WTC11 (cell line): ENCODE results near the gene TMUB2. TPM values are rescaled to one million over a fixed set of nuclear protein-coding genes. Genes with fewer than 3 reads are reported as not detected.

Experiments used
- ATAC-seq: fragments of 200-7000 bp; cut with Tn5 transposase; 2 replicates; pipeline ENCODE4 v1.10.0; 2021; ENCODE audit warnings: mild to moderate bottlenecking, moderate library complexity
- CTCF ChIA-PET: fragments of 300-600 bp; sonication (Branson Sonifier 250); formaldehyde crosslinking; loops from one replicate; lab custom pipeline; 2021; ENCODE audit warnings: antibody characterized with exemption; lab: Charles Lee
- POLR2A ChIA-PET: fragments of 350-600 bp; sonication (Branson Sonifier 250); formaldehyde crosslinking; loops from one replicate; lab custom pipeline; 2021; ENCODE audit warnings: antibody characterized with exemption; lab: Charles Lee
- DNase-seq: peaks from one replicate; pipeline ENCODE4 v3.0.0; 2021; ENCODE audit warnings: low spot score
- H3K27ac Mint-ChIP-seq: 2 replicates; pipeline ENCODE4 v1.8.0; 2021; ENCODE audit warnings: mixed read lengths
- H3K27me3 Mint-ChIP-seq: 2 replicates; pipeline ENCODE4 v1.8.0; 2021; ENCODE audit warnings: low read depth, mild to moderate bottlenecking, moderate library complexity, mixed read lengths
- H3K36me3 Mint-ChIP-seq: 2 replicates; pipeline ENCODE4 v1.8.0; 2021; ENCODE audit warnings: mixed read lengths
- H3K4me1 Mint-ChIP-seq: 2 replicates; pipeline ENCODE4 v1.8.0; 2022; ENCODE audit warnings: mixed read lengths
- H3K4me3 Mint-ChIP-seq: 2 replicates; pipeline ENCODE4 v1.8.0; 2021; ENCODE audit warnings: mild to moderate bottlenecking, moderate library complexity, mixed read lengths
- H3K9me3 Mint-ChIP-seq: 2 replicates; pipeline ENCODE4 v1.8.0; 2021; ENCODE audit warnings: mixed read lengths
- ATF1 ChIP-seq: sonication (generic); formaldehyde crosslinking; IDR thresholded peaks from 2 replicates; pipeline ENCODE4 v1.8.1; 2023; ENCODE audit warnings: mild to moderate bottlenecking, moderate library complexity, missing genetic modification reagents
- ESRRA ChIP-seq: sonication (generic); formaldehyde crosslinking; IDR thresholded peaks from 2 replicates; pipeline ENCODE4 v1.8.1; 2022; ENCODE audit warnings: mild to moderate bottlenecking, missing genetic modification reagents, borderline replicate concordance
- GABPB1 ChIP-seq: sonication (generic); formaldehyde crosslinking; IDR thresholded peaks from 2 replicates; pipeline ENCODE4 v1.8.1; 2023; ENCODE audit warnings: mild to moderate bottlenecking, missing genetic modification reagents
- KAT7 ChIP-seq: sonication (generic); formaldehyde crosslinking; IDR thresholded peaks from 2 replicates; pipeline ENCODE4 v1.8.1; 2023; ENCODE audit warnings: missing genetic modification reagents, mild to moderate bottlenecking, borderline replicate concordance
- RELA ChIP-seq: sonication (generic); formaldehyde crosslinking; IDR thresholded peaks from 2 replicates; pipeline ENCODE4 v1.8.1; 2022; ENCODE audit warnings: missing genetic modification reagents, mild to moderate bottlenecking, borderline replicate concordance
- SOX15 ChIP-seq: fragments of 250-450 bp; sonication (Bioruptor Pico); IDR thresholded peaks from 2 replicates; pipeline ENCODE4 v1.9.0; 2021; ENCODE audit warnings: mild to moderate bottlenecking
- TEAD1 ChIP-seq: sonication (generic); formaldehyde crosslinking; IDR thresholded peaks from 2 replicates; pipeline ENCODE4 v1.8.0; 2022; ENCODE audit warnings: mild to moderate bottlenecking, missing genetic modification reagents
- ZNF317 ChIP-seq: sonication (generic); formaldehyde crosslinking; IDR thresholded peaks from 2 replicates; pipeline ENCODE4 v1.8.1; 2023; ENCODE audit warnings: low read depth, mild to moderate bottlenecking, moderate library complexity, missing genetic modification reagents, borderline replicate concordance
- ZNF671 ChIP-seq: fragments of 250-450 bp; sonication (Bioruptor Pico); IDR thresholded peaks from 2 replicates; pipeline ENCODE4 v1.8.0; 2021; ENCODE audit warnings: mild to moderate bottlenecking
- total RNA-seq: library from RNA; stranded (reverse); gene quantifications from 3 replicates; pipeline ENCODE4 v1.2.3, GENCODE V29; 2021
- TF ChIP-seq, protein P1 (sequence below): sonication (generic); formaldehyde crosslinking; IDR thresholded peaks from 2 replicates; pipeline ENCODE4 v1.8.1; 2023; ENCODE audit warnings: mild to moderate bottlenecking, missing genetic modification reagents, borderline replicate concordance
- TF ChIP-seq, protein P2 (sequence below): sonication (generic); formaldehyde crosslinking; IDR thresholded peaks from 2 replicates; pipeline ENCODE4 v1.8.1; 2022; ENCODE audit warnings: mild to moderate bottlenecking, missing genetic modification reagents, moderate library complexity, borderline replicate concordance
- TF ChIP-seq, protein P3 (sequence below): sonication (generic); formaldehyde crosslinking; IDR thresholded peaks from 2 replicates; pipeline ENCODE4 v1.8.0; 2022; ENCODE audit warnings: mild to moderate bottlenecking, missing genetic modification reagents
- TF ChIP-seq, protein P4 (sequence below): fragments of 250-450 bp; sonication (Bioruptor Pico); conservative IDR thresholded peaks from 2 replicates; pipeline ENCODE4 v1.9.0; 2021; ENCODE audit warnings: mild to moderate bottlenecking
- TF ChIP-seq, protein P5 (sequence below): sonication (generic); formaldehyde crosslinking; IDR thresholded peaks from 2 replicates; pipeline ENCODE4 v1.8.0; 2022; ENCODE audit warnings: mild to moderate bottlenecking, missing genetic modification reagents
- TF ChIP-seq, protein P6 (sequence below): sonication (generic); formaldehyde crosslinking; IDR thresholded peaks from 2 replicates; pipeline ENCODE4 v1.8.1; 2022; ENCODE audit warnings: missing genetic modification reagents, borderline replicate concordance
- TF ChIP-seq, protein P7 (sequence below): sonication (generic); formaldehyde crosslinking; IDR thresholded peaks from 2 replicates; pipeline ENCODE4 v1.8.1; 2022; ENCODE audit warnings: mild to moderate bottlenecking, moderate library complexity, missing genetic modification reagents

The TMUB2 gene
- total RNA-seq, 1 experiment from 2014 or later = 26.9 TPM

DNA sequence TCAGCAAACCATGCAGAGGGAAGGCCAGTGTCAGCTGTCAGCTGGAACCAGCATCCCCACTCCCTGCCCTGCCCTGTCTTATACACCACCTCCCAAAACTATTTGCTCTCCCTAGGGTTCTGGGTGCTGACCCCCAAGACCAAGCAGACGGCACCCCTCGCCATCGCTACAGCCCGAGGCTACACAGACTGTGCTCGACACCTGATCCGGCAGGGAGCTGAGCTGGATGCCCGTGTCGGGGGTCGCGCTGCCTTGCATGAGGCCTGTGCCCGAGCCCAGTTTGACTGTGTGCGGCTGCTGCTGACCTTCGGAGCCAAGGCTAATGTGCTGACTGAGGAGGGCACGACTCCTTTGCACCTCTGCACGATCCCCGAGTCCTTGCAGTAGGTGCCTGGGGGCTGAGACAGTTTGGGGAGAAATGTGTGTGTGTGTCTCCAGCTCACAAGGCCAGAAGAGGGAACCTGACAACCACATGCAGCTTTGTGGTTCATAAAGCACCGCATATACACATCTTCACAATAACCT is 14.8 kb upstream of the TMUB2 start:
- ATAC-seq (no peak), DNase-seq (no peak)
- Mint-ChIP-seq H3K4me1 (peaks cover 23% of the 10 kb centered on the region), H3K27me3 (no peaks in the 10 kb centered on the region; the same call in 1 of the 2 replicates), H3K4me3 (no peak overlapping the region), H3K9me3 (no peaks in the 10 kb centered on the region), H3K27ac (peak overlapping the region; percentile 26; the same call in 1 of the 2 replicates), H3K36me3 (peaks cover 8% of the 10 kb centered on the region)
- TF ChIP-seq ZNF317 (CRISPR knock-in tag) (no peak), RELA (CRISPR knock-in tag) (0 out of 2 replicates have a peak, but pooled peaks have one; percentile 51), ATF1 (CRISPR knock-in tag) (no peak), ZNF671 (CRISPR knock-in tag) (no peak), KAT7 (CRISPR knock-in tag) (0 out of 2 replicates have a peak, but pooled peaks have one; percentile 40), TEAD1 (no peak)
- TF ChIP-seq, protein P1, sequence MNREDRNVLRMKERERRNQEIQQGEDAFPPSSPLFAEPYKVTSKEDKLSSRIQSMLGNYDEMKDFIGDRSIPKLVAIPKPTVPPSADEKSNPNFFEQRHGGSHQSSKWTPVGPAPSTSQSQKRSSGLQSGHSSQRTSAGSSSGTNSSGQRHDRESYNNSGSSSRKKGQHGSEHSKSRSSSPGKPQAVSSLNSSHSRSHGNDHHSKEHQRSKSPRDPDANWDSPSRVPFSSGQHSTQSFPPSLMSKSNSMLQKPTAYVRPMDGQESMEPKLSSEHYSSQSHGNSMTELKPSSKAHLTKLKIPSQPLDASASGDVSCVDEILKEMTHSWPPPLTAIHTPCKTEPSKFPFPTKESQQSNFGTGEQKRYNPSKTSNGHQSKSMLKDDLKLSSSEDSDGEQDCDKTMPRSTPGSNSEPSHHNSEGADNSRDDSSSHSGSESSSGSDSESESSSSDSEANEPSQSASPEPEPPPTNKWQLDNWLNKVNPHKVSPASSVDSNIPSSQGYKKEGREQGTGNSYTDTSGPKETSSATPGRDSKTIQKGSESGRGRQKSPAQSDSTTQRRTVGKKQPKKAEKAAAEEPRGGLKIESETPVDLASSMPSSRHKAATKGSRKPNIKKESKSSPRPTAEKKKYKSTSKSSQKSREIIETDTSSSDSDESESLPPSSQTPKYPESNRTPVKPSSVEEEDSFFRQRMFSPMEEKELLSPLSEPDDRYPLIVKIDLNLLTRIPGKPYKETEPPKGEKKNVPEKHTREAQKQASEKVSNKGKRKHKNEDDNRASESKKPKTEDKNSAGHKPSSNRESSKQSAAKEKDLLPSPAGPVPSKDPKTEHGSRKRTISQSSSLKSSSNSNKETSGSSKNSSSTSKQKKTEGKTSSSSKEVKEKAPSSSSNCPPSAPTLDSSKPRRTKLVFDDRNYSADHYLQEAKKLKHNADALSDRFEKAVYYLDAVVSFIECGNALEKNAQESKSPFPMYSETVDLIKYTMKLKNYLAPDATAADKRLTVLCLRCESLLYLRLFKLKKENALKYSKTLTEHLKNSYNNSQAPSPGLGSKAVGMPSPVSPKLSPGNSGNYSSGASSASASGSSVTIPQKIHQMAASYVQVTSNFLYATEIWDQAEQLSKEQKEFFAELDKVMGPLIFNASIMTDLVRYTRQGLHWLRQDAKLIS (CRISPR knock-in tag) = no peak
- TF ChIP-seq, protein P2, sequence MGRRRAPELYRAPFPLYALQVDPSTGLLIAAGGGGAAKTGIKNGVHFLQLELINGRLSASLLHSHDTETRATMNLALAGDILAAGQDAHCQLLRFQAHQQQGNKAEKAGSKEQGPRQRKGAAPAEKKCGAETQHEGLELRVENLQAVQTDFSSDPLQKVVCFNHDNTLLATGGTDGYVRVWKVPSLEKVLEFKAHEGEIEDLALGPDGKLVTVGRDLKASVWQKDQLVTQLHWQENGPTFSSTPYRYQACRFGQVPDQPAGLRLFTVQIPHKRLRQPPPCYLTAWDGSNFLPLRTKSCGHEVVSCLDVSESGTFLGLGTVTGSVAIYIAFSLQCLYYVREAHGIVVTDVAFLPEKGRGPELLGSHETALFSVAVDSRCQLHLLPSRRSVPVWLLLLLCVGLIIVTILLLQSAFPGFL (CRISPR knock-in tag) = 0 out of 2 replicates have a peak, but pooled peaks have one; percentile 24
- CTCF ChIA-PET = interaction anchor here (0.7 to 4.3 kb wide), 10 partner anchors 13 to 182 kb away, joined by 3 to 32 read pairs (median 6); partner anchors contain the start of gene TMUB2
- POLR2A ChIA-PET = interaction anchor here (0.5 to 0.9 kb wide), 3 partner anchors 61 to 264 kb away, joined by 3 to 6 read pairs (median 3); no protein-coding TSS in a partner anchor

DNA sequence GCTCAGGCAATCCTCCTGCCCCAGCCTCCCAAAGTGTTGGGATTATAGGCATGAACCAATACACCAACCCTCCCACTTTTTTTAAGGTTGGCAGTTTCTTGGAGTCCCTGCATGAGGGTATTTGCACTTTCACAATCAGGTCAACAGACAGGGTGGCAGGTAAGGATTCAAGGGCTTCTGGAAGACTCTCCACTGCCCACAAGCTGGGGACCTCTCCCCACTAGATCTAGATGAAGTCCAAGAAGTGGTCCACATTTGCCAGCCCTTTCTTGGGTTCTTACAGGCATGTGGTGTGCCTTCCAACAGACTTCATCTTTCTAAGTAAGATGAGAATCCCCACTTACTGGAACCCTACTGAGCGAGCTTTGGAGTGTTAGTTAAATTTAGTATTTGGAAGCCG is 12.3 kb upstream of the TMUB2 start:
- H3K9me3 Mint-ChIP-seq = no peaks in the 10 kb centered on the region
- ATAC-seq = no peak
- no peak overlapping the region for H3K27ac Mint-ChIP-seq
- no peak overlapping the region for H3K4me3 Mint-ChIP-seq
- no peaks in the 10 kb centered on the region; the same call in 1 of the 2 replicates for H3K27me3 Mint-ChIP-seq
- H3K4me1 Mint-ChIP-seq = peaks cover 15% of the 10 kb centered on the region
- H3K36me3 Mint-ChIP-seq = peaks cover 21% of the 10 kb centered on the region
- POLR2A ChIA-PET = interaction anchor here (0.7 kb wide), 1 partner anchor 48 kb away, joined by 3 read pairs; no protein-coding TSS in a partner anchor
- no peak for DNase-seq
- no peak for TF ChIP-seq TEAD1
- TF ChIP-seq, protein P3, sequence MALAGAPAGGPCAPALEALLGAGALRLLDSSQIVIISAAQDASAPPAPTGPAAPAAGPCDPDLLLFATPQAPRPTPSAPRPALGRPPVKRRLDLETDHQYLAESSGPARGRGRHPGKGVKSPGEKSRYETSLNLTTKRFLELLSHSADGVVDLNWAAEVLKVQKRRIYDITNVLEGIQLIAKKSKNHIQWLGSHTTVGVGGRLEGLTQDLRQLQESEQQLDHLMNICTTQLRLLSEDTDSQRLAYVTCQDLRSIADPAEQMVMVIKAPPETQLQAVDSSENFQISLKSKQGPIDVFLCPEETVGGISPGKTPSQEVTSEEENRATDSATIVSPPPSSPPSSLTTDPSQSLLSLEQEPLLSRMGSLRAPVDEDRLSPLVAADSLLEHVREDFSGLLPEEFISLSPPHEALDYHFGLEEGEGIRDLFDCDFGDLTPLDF (CRISPR knock-in tag) = no peak
- TF ChIP-seq ESRRA (CRISPR knock-in tag) = no peak
- TF ChIP-seq, protein P4, sequence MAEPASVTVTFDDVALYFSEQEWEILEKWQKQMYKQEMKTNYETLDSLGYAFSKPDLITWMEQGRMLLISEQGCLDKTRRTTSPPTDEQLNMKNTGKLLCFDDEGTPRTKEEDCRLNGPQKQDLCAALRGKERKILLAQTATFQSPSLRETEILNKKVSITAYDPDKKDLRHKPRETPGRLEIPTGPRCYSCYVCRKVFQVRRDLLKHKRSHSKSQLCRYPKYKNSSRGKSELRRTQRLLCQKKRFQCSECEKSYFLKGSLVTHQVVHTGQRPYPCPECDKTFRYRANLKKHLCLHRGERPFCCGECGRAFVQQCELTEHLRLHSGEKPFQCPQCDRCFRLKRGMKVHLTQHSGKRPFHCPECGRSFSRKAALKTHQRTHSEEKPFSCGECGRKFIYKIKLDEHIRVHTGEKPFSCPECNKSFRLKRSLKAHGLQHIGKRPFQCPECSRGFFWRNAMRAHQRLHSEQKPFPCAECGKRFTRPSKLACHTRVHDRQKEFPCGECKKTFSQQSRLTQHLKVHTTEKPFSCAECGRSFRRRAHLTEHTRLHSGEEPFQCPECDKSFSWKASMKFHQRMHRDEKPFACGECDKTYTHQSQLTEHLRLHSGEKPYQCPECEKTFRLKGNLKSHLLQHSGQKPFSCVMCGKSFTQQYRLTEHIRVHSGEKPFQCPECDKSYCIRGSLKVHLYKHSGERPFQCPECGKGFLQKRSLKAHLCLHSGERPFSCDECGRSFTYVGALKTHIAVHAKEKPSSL (CRISPR knock-in tag) = no peak
- CTCF ChIA-PET = interaction anchor here (0.6 to 1.8 kb wide), 7 partner anchors 9 to 1150 kb away, joined by 3 to 9 read pairs (median 3); partner anchors contain the start of gene GRN

DNA sequence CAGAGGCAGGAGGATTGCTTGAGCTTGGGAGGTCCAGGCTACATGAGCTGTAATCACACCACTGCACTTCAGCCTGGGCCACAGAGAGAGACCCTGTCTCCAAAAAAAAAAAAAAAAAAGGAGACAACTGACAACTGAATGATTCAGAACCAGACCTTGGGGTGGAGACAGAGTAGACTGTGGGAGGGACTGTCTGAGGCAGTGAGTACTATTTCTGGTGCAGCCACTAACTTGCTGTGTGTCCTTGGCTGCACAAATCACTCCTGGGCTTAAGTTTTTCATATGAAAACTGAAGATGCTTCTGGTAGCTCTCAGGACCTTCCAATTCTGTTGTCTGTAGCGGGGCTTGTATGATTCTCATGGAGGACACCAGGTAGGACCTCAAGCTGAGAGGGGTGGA is 10.5 kb upstream of the TMUB2 start:
- Mint-ChIP-seq H3K27ac (no peak overlapping the region), H3K9me3 (no peaks in the 10 kb centered on the region), H3K4me1 (peaks cover 6% of the 10 kb centered on the region), H3K4me3 (no peak overlapping the region), H3K27me3 (no peaks in the 10 kb centered on the region; the same call in 1 of the 2 replicates), H3K36me3 (peaks cover 22% of the 10 kb centered on the region)
- no peak for ATAC-seq
- ChIA-PET CTCF (interaction anchor here (0.5 to 1.6 kb wide), 3 partner anchors 8 to 257 kb away, joined by 4 to 6 read pairs (median 6); no protein-coding TSS in a partner anchor), POLR2A (no interaction called here)
- DNase-seq = no peak
- TF ChIP-seq, protein P5, sequence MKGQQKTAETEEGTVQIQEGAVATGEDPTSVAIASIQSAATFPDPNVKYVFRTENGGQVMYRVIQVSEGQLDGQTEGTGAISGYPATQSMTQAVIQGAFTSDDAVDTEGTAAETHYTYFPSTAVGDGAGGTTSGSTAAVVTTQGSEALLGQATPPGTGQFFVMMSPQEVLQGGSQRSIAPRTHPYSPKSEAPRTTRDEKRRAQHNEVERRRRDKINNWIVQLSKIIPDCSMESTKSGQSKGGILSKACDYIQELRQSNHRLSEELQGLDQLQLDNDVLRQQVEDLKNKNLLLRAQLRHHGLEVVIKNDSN = no peak
- TF ChIP-seq, protein P6, sequence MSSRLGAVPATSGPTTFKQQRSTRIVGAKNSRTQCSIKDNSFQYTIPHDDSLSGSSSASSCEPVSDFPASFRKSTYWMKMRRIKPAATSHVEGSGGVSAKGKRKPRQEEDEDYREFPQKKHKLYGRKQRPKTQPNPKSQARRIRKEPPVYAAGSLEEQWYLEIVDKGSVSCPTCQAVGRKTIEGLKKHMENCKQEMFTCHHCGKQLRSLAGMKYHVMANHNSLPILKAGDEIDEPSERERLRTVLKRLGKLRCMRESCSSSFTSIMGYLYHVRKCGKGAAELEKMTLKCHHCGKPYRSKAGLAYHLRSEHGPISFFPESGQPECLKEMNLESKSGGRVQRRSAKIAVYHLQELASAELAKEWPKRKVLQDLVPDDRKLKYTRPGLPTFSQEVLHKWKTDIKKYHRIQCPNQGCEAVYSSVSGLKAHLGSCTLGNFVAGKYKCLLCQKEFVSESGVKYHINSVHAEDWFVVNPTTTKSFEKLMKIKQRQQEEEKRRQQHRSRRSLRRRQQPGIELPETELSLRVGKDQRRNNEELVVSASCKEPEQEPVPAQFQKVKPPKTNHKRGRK = no peak
- TF ChIP-seq, protein P7, sequence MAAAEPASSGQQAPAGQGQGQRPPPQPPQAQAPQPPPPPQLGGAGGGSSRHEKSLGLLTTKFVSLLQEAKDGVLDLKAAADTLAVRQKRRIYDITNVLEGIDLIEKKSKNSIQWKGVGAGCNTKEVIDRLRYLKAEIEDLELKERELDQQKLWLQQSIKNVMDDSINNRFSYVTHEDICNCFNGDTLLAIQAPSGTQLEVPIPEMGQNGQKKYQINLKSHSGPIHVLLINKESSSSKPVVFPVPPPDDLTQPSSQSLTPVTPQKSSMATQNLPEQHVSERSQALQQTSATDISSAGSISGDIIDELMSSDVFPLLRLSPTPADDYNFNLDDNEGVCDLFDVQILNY (CRISPR knock-in tag) = no peak
- TF ChIP-seq GABPB1 (CRISPR knock-in tag) = no peak
- no peak for TF ChIP-seq SOX15 (CRISPR knock-in tag)
